Suprapubic skin (tissue), 4 donors: ENCODE results near the gene SMIM36. TPM values are rescaled to one million over a fixed set of nuclear protein-coding genes. Genes with fewer than 3 reads are reported as not detected.

Experiments used
- DNase-seq, 2 donors: peaks; one replicate each; pipeline ENCODE4 v3.0.0-alpha.2; 2019; ENCODE audit warnings: low spot score in 2 of 2
- H3K27ac ChIP-seq: fragments of 200-600 bp; sonication (generic); one replicate; pipeline ENCODE4 v1.5.1; 2019
- H3K27me3 ChIP-seq: fragments of 200-600 bp; sonication (generic); one replicate; pipeline ENCODE4 v1.5.1; 2019
- H3K36me3 ChIP-seq: fragments of 200-600 bp; sonication (generic); one replicate; pipeline ENCODE4 v1.5.1; 2019
- H3K4me1 ChIP-seq: fragments of 200-600 bp; sonication (generic); one replicate; pipeline ENCODE4 v1.5.1; 2019
- H3K4me3 ChIP-seq: fragments of 200-600 bp; sonication (generic); one replicate; pipeline ENCODE4 v1.5.1; 2019; ENCODE audit warnings: mild to moderate bottlenecking
- H3K9me3 ChIP-seq: fragments of 200-600 bp; sonication (generic); one replicate; pipeline ENCODE4 v1.5.1; 2019
- CTCF ChIP-seq, 2 donors: fragments of 200-600 bp in 1 of 2; fragments of 450-650 bp in 1 of 2; sonication (generic) in 1 of 2; IDR thresholded peaks; one replicate each; pipeline ENCODE4 v1.5.1; 2016 to 2019; ENCODE audit warnings: antibody characterized with exemption in 2 of 2, mild to moderate bottlenecking in 1 of 2, moderate library complexity in 1 of 2
- EP300 ChIP-seq: sonication (generic); formaldehyde crosslinking; IDR thresholded peaks from one replicate; pipeline ENCODE4 v1.6.1; 2017; ENCODE audit warnings: antibody characterized with exemption
- POLR2A ChIP-seq, 2 donors: fragments of 450-650 bp; IDR thresholded peaks; one replicate each; pipeline ENCODE4 v1.6.1; 2017; ENCODE audit warnings: antibody characterized with exemption in 2 of 2, mild to moderate bottlenecking in 2 of 2, moderate library complexity in 2 of 2
- POLR2AphosphoS5 ChIP-seq, 3 donors: sonication (generic); formaldehyde crosslinking; IDR thresholded peaks; one replicate each; pipeline ENCODE4 v1.6.1; 2017; ENCODE audit warnings: antibody characterized with exemption in 3 of 3
- WGBS: methylation state at CpG from one replicate; pipeline ENCODE4 v1.1.5; 2018; 5-methylcytosine and 5-hydroxymethylcytosine counted together
- total RNA-seq, 4 donors: library from RNA; depleted of rRNA; stranded (reverse); fragments of >200 nt; gene quantifications; one replicate each; pipeline ENCODE4 v1.1.0, GENCODE V29; 2016

The SMIM36 gene
- total RNA-seq, 4 donors from 2014 or later, result not detected

GRCh38 chr17:55420776-55421178, 90.5 kb downstream of the SMIM36 start:
- H3K27me3 ChIP-seq, result peaks cover 5% of the 10 kb centered on the region
- no peak for TF ChIP-seq POLR2A (IDR thresholded peaks at IDR 0.05)
- no peak for TF ChIP-seq CTCF (IDR thresholded peaks at IDR 0.05)
- no peak for TF ChIP-seq POLR2AphosphoS5 (IDR thresholded peaks at IDR 0.05)
- no peak for TF ChIP-seq EP300
- peaks cover 22% of the 10 kb centered on the region for H3K4me1 ChIP-seq
- H3K9me3 ChIP-seq, result no peaks in the 10 kb centered on the region
- no peaks in the 10 kb centered on the region for H3K36me3 ChIP-seq
- peak overlapping the region; percentile 80 for H3K27ac ChIP-seq
- DNase-seq, result peak; percentile 83 to 87
- 0% methylated on average over 17 of the region's 21 CpGs for WGBS
- peak overlapping the region; percentile 98 for H3K4me3 ChIP-seq

- 43% methylated on average over 6 of the region's 6 CpGs for WGBS
- TF ChIP-seq EP300, result no peak
- TF ChIP-seq POLR2A (IDR thresholded peaks at IDR 0.05), result no peak
- TF ChIP-seq POLR2AphosphoS5 (IDR thresholded peaks at IDR 0.05), result no peak
- DNase-seq, result no peak
Observed at GRCh38 chr17:55420067-55420775, 91.0 kb downstream of the SMIM36 start.

GRCh38 chr17:55418369-55419268, 92.6 kb downstream of the SMIM36 start:
- Histone ChIP-seq H3K9me3 (no peaks in the 10 kb centered on the region), H3K27me3 (no peaks in the 10 kb centered on the region), H3K36me3 (peaks cover 4% of the 10 kb centered on the region), H3K27ac (no peak overlapping the region), H3K4me3 (no peak overlapping the region), H3K4me1 (peaks cover 22% of the 10 kb centered on the region)
- DNase-seq, result no peak
- TF ChIP-seq CTCF (IDR thresholded peaks at IDR 0.05) (no peak), EP300 (no peak), POLR2A (IDR thresholded peaks at IDR 0.05) (no peak), POLR2AphosphoS5 (IDR thresholded peaks at IDR 0.05) (no peak)
- WGBS, result 98% methylated on average over 3 of the region's 3 CpGs

More at GRCh38 chr17:55420067-55420775, 91.0 kb downstream of the SMIM36 start:
- Histone ChIP-seq H3K4me3 (peak overlapping the region; percentile 98), H3K9me3 (no peaks in the 10 kb centered on the region), H3K27ac (peak overlapping the region; percentile 80), H3K36me3 (no peaks in the 10 kb centered on the region), H3K4me1 (peaks cover 22% of the 10 kb centered on the region), H3K27me3 (peaks cover under 1% of the 10 kb centered on the region)

GRCh38 chr17:55417411-55418268, 93.6 kb downstream of the SMIM36 start:
- no peak for TF ChIP-seq CTCF (IDR thresholded peaks at IDR 0.05)
- no peak for TF ChIP-seq POLR2AphosphoS5 (IDR thresholded peaks at IDR 0.05)
- TF ChIP-seq POLR2A (IDR thresholded peaks at IDR 0.05), result no peak
- TF ChIP-seq EP300, result no peak
- H3K4me1 ChIP-seq, result peaks cover 22% of the 10 kb centered on the region
- no peak overlapping the region for H3K4me3 ChIP-seq
- H3K27ac ChIP-seq, result no peak overlapping the region
- no peaks in the 10 kb centered on the region for H3K9me3 ChIP-seq
- 97% methylated on average over 4 of the region's 4 CpGs for WGBS
- H3K36me3 ChIP-seq, result peaks cover 4% of the 10 kb centered on the region
- DNase-seq, result no peak
- H3K27me3 ChIP-seq, result no peaks in the 10 kb centered on the region

- Histone ChIP-seq H3K36me3 (peaks cover 4% of the 10 kb centered on the region), H3K27ac (no peak overlapping the region), H3K27me3 (no peaks in the 10 kb centered on the region), H3K4me3 (no peak overlapping the region), H3K4me1 (peaks cover 17% of the 10 kb centered on the region), H3K9me3 (no peaks in the 10 kb centered on the region)
- DNase-seq, result no peak
- TF ChIP-seq EP300, result no peak
- TF ChIP-seq POLR2AphosphoS5 (IDR thresholded peaks at IDR 0.05), result no peak
- 80% methylated on average over 4 of the region's 4 CpGs for WGBS
Observed at GRCh38 chr17:55416470-55417052, 94.7 kb downstream of the SMIM36 start.
